T47D (cell line): Measurements from ENCODE around the gene CRISP1.
A peak's percentile ranks its signal among the peaks of the same experiment; 100 is the strongest.
"Not testable (repeated sequence)": the region's sequence is repeated elsewhere in the genome, so short reads cannot be mapped to it uniquely, and the experiment has no call there.

Experiments
- DNase-seq, 2 experiments: peaks; one replicate each; pipeline versions ENCODE4 v3.0.0 to v3.0.0-alpha.2; 2011 to 2012; ENCODE audit warnings: low read depth in 1 of 2, low spot score in 1 of 2
- JUND ChIP-seq: IDR thresholded peaks from 2 replicates; pipeline ENCODE4 v1.6.1; 2012; ENCODE audit warnings: low read depth
- in situ Hi-C: cut with HindIII; loops from 2 replicates; pipeline ENCODE4 v1.10.0; 2016; ENCODE audit warnings: low sequenced_read_pairs, low pct_unique_long_range_greater_than_20kb

CRISP1 gene

GRCh38 chr6:49866485-49866943 is at the start of gene CRISP1:
Gene CRISP1, minus strand, starts transcription at chr6:49866535. Its CDS starts 9,135 bp downstream, at chr6:49857400.
- in situ Hi-C loops, result no loop called here
- no peak for DNase-seq
- no peak for TF ChIP-seq JUND

- in situ Hi-C loops, result no loop called here
- no peak for TF ChIP-seq JUND
- peak in 1 of 2 experiments; percentile 65 for DNase-seq
These were observed 48.7 kb upstream of the CRISP1 start for GRCh38 chr6:49915035-49915434.

GRCh38 chr6:49913636-49914375 is 47.5 kb upstream of the CRISP1 start:
- in situ Hi-C loops, result no loop called here
- no peak for TF ChIP-seq JUND
- DNase-seq, result no peak

- in situ Hi-C loops, result no loop called here
- DNase-seq, result no peak
- no peak for TF ChIP-seq JUND
These were observed 45.9 kb upstream of the CRISP1 start for GRCh38 chr6:49912196-49912595.

- in situ Hi-C loops, result no loop called here
- no peak for TF ChIP-seq JUND
- no peak for DNase-seq
These were observed 44.9 kb upstream of the CRISP1 start for GRCh38 chr6:49911252-49911651.

- no peak for TF ChIP-seq JUND
- DNase-seq, result no peak
- in situ Hi-C loops, result no loop called here
These were observed 43.2 kb upstream of the CRISP1 start for GRCh38 chr6:49909563-49909962.

GRCh38 chr6:49906526-49906925 is 40.2 kb upstream of the CRISP1 start:
- TF ChIP-seq JUND, result no peak
- DNase-seq, result peak in 1 of 2 experiments; percentile 20
- in situ Hi-C loops, result no loop called here

- no peak for DNase-seq
- in situ Hi-C loops, result no loop called here
- no peak for TF ChIP-seq JUND
These were observed 39.0 kb upstream of the CRISP1 start for GRCh38 chr6:49905296-49905695.

GRCh38 chr6:49902856-49903255 is 36.5 kb upstream of the CRISP1 start:
- in situ Hi-C loops, result no loop called here
- no peak for DNase-seq
- TF ChIP-seq JUND, result no peak

- no peak for DNase-seq
- TF ChIP-seq JUND, result no peak
- in situ Hi-C loops, result no loop called here
These were observed 32.7 kb upstream of the CRISP1 start for GRCh38 chr6:49898904-49899566.

GRCh38 chr6:49895553-49895952 is 29.2 kb upstream of the CRISP1 start:
- DNase-seq, in situ Hi-C loops: not testable (repeated sequence)

GRCh38 chr6:49892280-49892679 is 25.9 kb upstream of the CRISP1 start:
- DNase-seq, result no peak
- no peak for TF ChIP-seq JUND
- in situ Hi-C loops, result no loop called here

GRCh38 chr6:49890988-49891387 is 24.7 kb upstream of the CRISP1 start:
- no peak for TF ChIP-seq JUND
- peak in 1 of 2 experiments; percentile 15 for DNase-seq
- in situ Hi-C loops, result no loop called here
